T-helper 1 cell treated with Interleukin-12 subunit alpha and Interleukin-12 subunit beta and Interleukin-4 antibody, amounts not matched to agents 30 μg/mL and 1 μg/mL, for 36 hours (primary cell): ENCODE results near the gene PDE5A.

ENCODE experiments used
- H3K27ac Mint-ChIP-seq: one replicate; pipeline ENCODE4 v1.8.0; 2021; ENCODE audit warnings: mild to moderate bottlenecking, mixed read lengths
- H3K27me3 Mint-ChIP-seq: one replicate; pipeline ENCODE4 v1.8.0; 2021; ENCODE audit warnings: low read depth, mixed read lengths
- H3K36me3 Mint-ChIP-seq: one replicate; pipeline ENCODE4 v1.8.0; 2021; ENCODE audit warnings: low read depth, mixed read lengths
- H3K4me1 Mint-ChIP-seq: one replicate; pipeline ENCODE4 v1.8.0; 2021; ENCODE audit warnings: low read depth, mixed read lengths
- H3K4me3 Mint-ChIP-seq: one replicate; pipeline ENCODE4 v1.8.0; 2021; ENCODE audit warnings: mild to moderate bottlenecking, moderate library complexity, mixed read lengths
- H3K9me3 Mint-ChIP-seq: one replicate; pipeline ENCODE4 v1.8.0; 2021; ENCODE audit warnings: mixed read lengths

PDE5A gene

GRCh38 chr4:119532319-119532718 is 96.3 kb downstream of the PDE5A start:
- Mint-ChIP-seq H3K27me3 (no peaks in the 10 kb centered on the region), H3K4me3 (no peak overlapping the region), H3K36me3 (peaks cover 24% of the 10 kb centered on the region)

GRCh38 chr4:119529788-119530187 is 98.8 kb downstream of the PDE5A start:
- Mint-ChIP-seq H3K36me3 (peaks cover 20% of the 10 kb centered on the region), H3K4me1 (no peaks in the 10 kb centered on the region), H3K4me3 (no peak overlapping the region), H3K27ac (no peak overlapping the region), H3K27me3 (no peaks in the 10 kb centered on the region), H3K9me3 (peaks cover 3% of the 10 kb centered on the region)

More at GRCh38 chr4:119532319-119532718, 96.3 kb downstream of the PDE5A start:
- Mint-ChIP-seq H3K4me1 (no peaks in the 10 kb centered on the region), H3K27ac (no peak overlapping the region), H3K9me3 (peaks cover 3% of the 10 kb centered on the region)

- Mint-ChIP-seq H3K4me1 (no peaks in the 10 kb centered on the region), H3K9me3 (no peaks in the 10 kb centered on the region), H3K4me3 (no peak overlapping the region), H3K27me3 (no peaks in the 10 kb centered on the region), H3K36me3 (peaks cover 10% of the 10 kb centered on the region), H3K27ac (no peak overlapping the region)
These were observed 101.6 kb downstream of the PDE5A start for GRCh38 chr4:119526786-119527550.

GRCh38 chr4:119525771-119526712 is 102.6 kb downstream of the PDE5A start:
- H3K36me3 Mint-ChIP-seq, result peaks cover 7% of the 10 kb centered on the region
- no peak overlapping the region for H3K27ac Mint-ChIP-seq
- H3K4me3 Mint-ChIP-seq, result no peak overlapping the region
- H3K9me3 Mint-ChIP-seq, result no peaks in the 10 kb centered on the region
- no peaks in the 10 kb centered on the region for H3K4me1 Mint-ChIP-seq
- no peaks in the 10 kb centered on the region for H3K27me3 Mint-ChIP-seq

GRCh38 chr4:119525005-119525749 is 103.4 kb downstream of the PDE5A start:
- Mint-ChIP-seq H3K36me3 (peaks cover 11% of the 10 kb centered on the region), H3K27ac (no peak overlapping the region), H3K9me3 (no peaks in the 10 kb centered on the region), H3K27me3 (no peaks in the 10 kb centered on the region), H3K4me1 (no peaks in the 10 kb centered on the region), H3K4me3 (no peak overlapping the region)

- Mint-ChIP-seq H3K36me3 (peaks cover 8% of the 10 kb centered on the region), H3K9me3 (no peaks in the 10 kb centered on the region), H3K4me3 (no peak overlapping the region), H3K27me3 (no peaks in the 10 kb centered on the region), H3K4me1 (no peaks in the 10 kb centered on the region), H3K27ac (no peak overlapping the region)
These were observed 105.2 kb downstream of the PDE5A start for GRCh38 chr4:119523399-119523798.

GRCh38 chr4:119521268-119521667 is 107.3 kb downstream of the PDE5A start:
- Mint-ChIP-seq H3K4me1 (no peaks in the 10 kb centered on the region), H3K4me3 (no peak overlapping the region), H3K36me3 (peaks cover 13% of the 10 kb centered on the region), H3K9me3 (no peaks in the 10 kb centered on the region), H3K27ac (no peak overlapping the region), H3K27me3 (no peaks in the 10 kb centered on the region)

GRCh38 chr4:119518915-119519410 is 109.6 kb downstream of the PDE5A start:
- Mint-ChIP-seq H3K27ac (no peak overlapping the region), H3K4me3 (no peak overlapping the region), H3K9me3 (no peaks in the 10 kb centered on the region), H3K27me3 (no peaks in the 10 kb centered on the region), H3K36me3 (peaks cover 13% of the 10 kb centered on the region), H3K4me1 (no peaks in the 10 kb centered on the region)

GRCh38 chr4:119518230-119518892 is 110.2 kb downstream of the PDE5A start:
- H3K9me3 Mint-ChIP-seq, result no peaks in the 10 kb centered on the region

GRCh38 chr4:119517361-119518229 is 111.0 kb downstream of the PDE5A start:
- Mint-ChIP-seq H3K4me3 (no peak overlapping the region), H3K27me3 (no peaks in the 10 kb centered on the region), H3K9me3 (no peaks in the 10 kb centered on the region), H3K27ac (no peak overlapping the region), H3K4me1 (no peaks in the 10 kb centered on the region), H3K36me3 (peaks cover 21% of the 10 kb centered on the region)

More at GRCh38 chr4:119518230-119518892, 110.2 kb downstream of the PDE5A start:
- no peak overlapping the region for H3K27ac Mint-ChIP-seq
- H3K36me3 Mint-ChIP-seq, result peaks cover 17% of the 10 kb centered on the region
- no peaks in the 10 kb centered on the region for H3K27me3 Mint-ChIP-seq
- no peak overlapping the region for H3K4me3 Mint-ChIP-seq
- H3K4me1 Mint-ChIP-seq, result no peaks in the 10 kb centered on the region

- Mint-ChIP-seq H3K36me3 (peaks cover 15% of the 10 kb centered on the region), H3K27me3 (no peaks in the 10 kb centered on the region), H3K9me3 (no peaks in the 10 kb centered on the region), H3K4me1 (no peaks in the 10 kb centered on the region), H3K4me3 (no peak overlapping the region), H3K27ac (no peak overlapping the region)
These were observed 116.2 kb downstream of the PDE5A start for GRCh38 chr4:119512398-119512797.

GRCh38 chr4:119510395-119511149 is 118.0 kb downstream of the PDE5A start:
- H3K27me3 Mint-ChIP-seq, result no peaks in the 10 kb centered on the region
- H3K27ac Mint-ChIP-seq, result no peak overlapping the region
- H3K4me1 Mint-ChIP-seq, result no peaks in the 10 kb centered on the region
- peaks cover 17% of the 10 kb centered on the region for H3K36me3 Mint-ChIP-seq
- no peaks in the 10 kb centered on the region for H3K9me3 Mint-ChIP-seq
- no peak overlapping the region for H3K4me3 Mint-ChIP-seq
